ENCODE data around the gene AP4M1. TPM values are rescaled to one million over a fixed set of nuclear protein-coding genes. Genes with fewer than 3 reads are reported as not detected.

AP4M1 gene
- total and polyA plus RNA-seq, 9 of the 15 experiments (the other 6 are each of a cell fraction or from before 2014, with no cell fraction given), result 1.3 to 30.9 (median 14.1) TPM

DNA sequence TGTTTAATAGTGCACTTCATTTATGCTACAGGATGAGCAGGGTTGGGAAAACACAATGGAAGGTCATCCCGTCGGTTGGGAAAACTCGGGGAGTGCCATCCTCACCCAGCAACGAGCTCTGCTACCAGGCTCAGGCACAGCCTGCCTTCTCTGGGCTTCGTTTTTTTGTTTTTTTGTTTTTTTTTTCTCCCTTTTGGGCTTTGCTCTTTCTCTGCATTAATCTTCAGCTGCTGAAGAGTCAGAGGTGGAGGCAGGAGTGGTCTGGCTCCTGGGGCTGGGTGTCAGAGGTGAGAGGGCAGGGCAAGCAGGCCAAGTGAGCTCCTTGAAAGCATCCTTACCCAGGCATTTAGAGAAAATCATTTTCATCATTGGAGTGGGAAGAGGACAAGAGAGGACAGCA, 31.5 kb upstream of the AP4M1 start:
- ATAC-seq, result no peak
- Histone ChIP-seq H2AFZ (ENCODE audit: low read depth, low read length) (no peak overlapping the region), H3K79me2 (ENCODE audit: control insufficient read depth, insufficient read depth, low read length) (no peaks in the 10 kb centered on the region), H3K4me2 (ENCODE audit: insufficient read depth, low read length) (no peak overlapping the region), H3K27me3 (ENCODE audit: control insufficient read depth in 2 of 2, insufficient read depth in 2 of 2, low read length in 2 of 2) (no peaks in the 10 kb centered on the region), H3K4me1 (replicated peaks in 1 of 2; ENCODE audit: control insufficient read depth in 2 of 2, insufficient read depth in 2 of 2, low read length in 2 of 2) (peaks cover 0 to 5% of the 10 kb centered on the region in 2 experiments; a peak in 2 of 5 replicates), H4K20me1 (replicated peaks; ENCODE audit: control insufficient read depth, insufficient read depth, low read length) (no peaks in the 10 kb centered on the region), H3K9ac (ENCODE audit: insufficient read depth in 1 of 2, low read depth in 2 of 2, low read length in 2 of 2) (no peak overlapping the region), H3K27ac (ENCODE audit: extremely low read depth, low read depth, low read length) (no peak overlapping the region), H3K9me3 (replicated peaks; ENCODE audit: control insufficient read depth, insufficient read depth, low read depth, low read length) (peaks cover 44% of the 10 kb centered on the region), H3K9me1 (ENCODE audit: control insufficient read depth, insufficient read depth, low read length) (no peaks in the 10 kb centered on the region), H3K4me3 (no peak overlapping the region), H3K36me3 (ENCODE audit: control insufficient read depth, insufficient read depth, low read length) (peaks cover 62% of the 10 kb centered on the region)
- ChIA-PET CTCF (ENCODE audit: low intra/inter-chr PET ratio) (no interaction called here), POLR2A (interaction anchor here (1.5 to 2.4 kb wide), 2 partner anchors 10 to 15 kb away, joined by 4 to 8 read pairs; no protein-coding TSS in a partner anchor)
- BruUV-seq (replicated peaks), result no TSS peak
- DNase-seq (ENCODE audit: extremely low read depth in 1 of 4, low spot score in 3 of 4), result no peak
- FAIRE-seq, result no peak
- in situ Hi-C loops (cut with MboI), result no loop called here
- WGBS (ENCODE audit: insufficient coverage, low coverage, missing lambda C conversion rate), result 100% methylated on average over 5 of the region's 5 CpGs
- intact Hi-C loops (cut with micrococcal nuclease), result no loop called here
- TF ChIP-seq, protein P1, sequence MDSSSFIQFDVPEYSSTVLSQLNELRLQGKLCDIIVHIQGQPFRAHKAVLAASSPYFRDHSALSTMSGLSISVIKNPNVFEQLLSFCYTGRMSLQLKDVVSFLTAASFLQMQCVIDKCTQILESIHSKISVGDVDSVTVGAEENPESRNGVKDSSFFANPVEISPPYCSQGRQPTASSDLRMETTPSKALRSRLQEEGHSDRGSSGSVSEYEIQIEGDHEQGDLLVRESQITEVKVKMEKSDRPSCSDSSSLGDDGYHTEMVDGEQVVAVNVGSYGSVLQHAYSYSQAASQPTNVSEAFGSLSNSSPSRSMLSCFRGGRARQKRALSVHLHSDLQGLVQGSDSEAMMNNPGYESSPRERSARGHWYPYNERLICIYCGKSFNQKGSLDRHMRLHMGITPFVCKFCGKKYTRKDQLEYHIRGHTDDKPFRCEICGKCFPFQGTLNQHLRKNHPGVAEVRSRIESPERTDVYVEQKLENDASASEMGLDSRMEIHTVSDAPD (CRISPR knock-in tag; IDR thresholded peaks at IDR 0.05), result no peak
- 0 out of 2 replicates have a peak, but pooled peaks have one; percentile 22 for TF ChIP-seq SOX6 (IDR thresholded peaks at IDR 0.05)
- no peak for TF ChIP-seq SREBF1 (IDR thresholded peaks at IDR 0.05; ENCODE audit: borderline replicate concordance, low read depth, low read length)
- TF ChIP-seq ZC3H4 (CRISPR knock-in tag; IDR thresholded peaks at IDR 0.05; ENCODE audit: borderline replicate concordance), result no peak
- TF ChIP-seq POLR2A (conservative IDR thresholded peaks at IDR 0.05), result 0 out of 2 replicates have a peak, but pooled peaks have one; percentile 57
- TF ChIP-seq TCFL5 (CRISPR knock-in tag; conservative IDR thresholded peaks at IDR 0.05), result no peak
- TF ChIP-seq, protein P2, sequence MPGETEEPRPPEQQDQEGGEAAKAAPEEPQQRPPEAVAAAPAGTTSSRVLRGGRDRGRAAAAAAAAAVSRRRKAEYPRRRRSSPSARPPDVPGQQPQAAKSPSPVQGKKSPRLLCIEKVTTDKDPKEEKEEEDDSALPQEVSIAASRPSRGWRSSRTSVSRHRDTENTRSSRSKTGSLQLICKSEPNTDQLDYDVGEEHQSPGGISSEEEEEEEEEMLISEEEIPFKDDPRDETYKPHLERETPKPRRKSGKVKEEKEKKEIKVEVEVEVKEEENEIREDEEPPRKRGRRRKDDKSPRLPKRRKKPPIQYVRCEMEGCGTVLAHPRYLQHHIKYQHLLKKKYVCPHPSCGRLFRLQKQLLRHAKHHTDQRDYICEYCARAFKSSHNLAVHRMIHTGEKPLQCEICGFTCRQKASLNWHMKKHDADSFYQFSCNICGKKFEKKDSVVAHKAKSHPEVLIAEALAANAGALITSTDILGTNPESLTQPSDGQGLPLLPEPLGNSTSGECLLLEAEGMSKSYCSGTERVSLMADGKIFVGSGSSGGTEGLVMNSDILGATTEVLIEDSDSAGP (CRISPR knock-in tag; IDR thresholded peaks at IDR 0.05), result no peak
- TF ChIP-seq ZFP1 (CRISPR knock-in tag; IDR thresholded peaks at IDR 0.05), result no peak
- TF ChIP-seq, protein P3, sequence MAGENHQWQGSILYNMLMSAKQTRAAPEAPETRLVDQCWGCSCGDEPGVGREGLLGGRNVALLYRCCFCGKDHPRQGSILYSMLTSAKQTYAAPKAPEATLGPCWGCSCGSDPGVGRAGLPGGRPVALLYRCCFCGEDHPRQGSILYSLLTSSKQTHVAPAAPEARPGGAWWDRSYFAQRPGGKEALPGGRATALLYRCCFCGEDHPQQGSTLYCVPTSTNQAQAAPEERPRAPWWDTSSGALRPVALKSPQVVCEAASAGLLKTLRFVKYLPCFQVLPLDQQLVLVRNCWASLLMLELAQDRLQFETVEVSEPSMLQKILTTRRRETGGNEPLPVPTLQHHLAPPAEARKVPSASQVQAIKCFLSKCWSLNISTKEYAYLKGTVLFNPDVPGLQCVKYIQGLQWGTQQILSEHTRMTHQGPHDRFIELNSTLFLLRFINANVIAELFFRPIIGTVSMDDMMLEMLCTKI (IDR thresholded peaks at IDR 0.05; ENCODE audit: partially characterized antibody), result no peak
- TF ChIP-seq TAF9B (IDR thresholded peaks at IDR 0.05; ENCODE audit: partially characterized antibody), result no peak
- no peak for TF ChIP-seq ZNF24 (IDR thresholded peaks at IDR 0.05)
- TF ChIP-seq, protein P4, sequence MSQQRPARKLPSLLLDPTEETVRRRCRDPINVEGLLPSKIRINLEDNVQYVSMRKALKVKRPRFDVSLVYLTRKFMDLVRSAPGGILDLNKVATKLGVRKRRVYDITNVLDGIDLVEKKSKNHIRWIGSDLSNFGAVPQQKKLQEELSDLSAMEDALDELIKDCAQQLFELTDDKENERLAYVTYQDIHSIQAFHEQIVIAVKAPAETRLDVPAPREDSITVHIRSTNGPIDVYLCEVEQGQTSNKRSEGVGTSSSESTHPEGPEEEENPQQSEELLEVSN (IDR thresholded peaks at IDR 0.05; ENCODE audit: borderline replicate concordance in 1 of 2, extremely low read depth in 1 of 2, insufficient read depth in 1 of 2, insufficient read length in 1 of 2, low read depth in 1 of 2, low read length in 1 of 2, poor library complexity in 1 of 2, severe bottlenecking in 1 of 2), result peak in 1 of 2 experiments; percentile 9
- TF ChIP-seq CTBP1 (IDR thresholded peaks at IDR 0.05; ENCODE audit: borderline replicate concordance), result no peak
- TF ChIP-seq NCOR1 (IDR thresholded peaks at IDR 0.05), result no peak
- TF ChIP-seq CBX2 (IDR thresholded peaks at IDR 0.05; ENCODE audit: insufficient read depth, low read length, poor library complexity, severe bottlenecking), result no peak
- TF ChIP-seq PTRF (tag; IDR thresholded peaks at IDR 0.05), result no peak
- TF ChIP-seq EWSR1 (IDR thresholded peaks at IDR 0.05; ENCODE audit: borderline replicate concordance, low read depth, partially characterized antibody), result no peak

Measured in K562 (cell line).